CD14-positive monocyte (primary cell): ENCODE measurements around the gene GRIK2. TPM values are rescaled to one million over a fixed set of nuclear protein-coding genes. Genes with fewer than 3 reads are reported as not detected.

Experiments used
- DNase-seq, 3 donors: peaks; one replicate each; pipeline ENCODE4 v3.0.0-alpha.2; 2011 to 2022
- H2AFZ ChIP-seq: 2 replicates; pipeline ENCODE4 v1.6.0; 2012; ENCODE audit warnings: mild to moderate bottlenecking, low read depth, low read length, inconsistent platforms; ENCODE audit not compliant: insufficient read depth, poor library complexity, severe bottlenecking
- H3K27ac ChIP-seq, 2 donors: 1 replicate in 1 of 2; 2 replicates in 1 of 2; pipeline ENCODE4 v1.5.1; 2012 to 2013; ENCODE audit warnings: low read length in 2 of 2, control low read depth in 1 of 2, inconsistent platforms in 1 of 2, low read depth in 1 of 2, mild to moderate bottlenecking in 1 of 2
- H3K27me3 ChIP-seq, 2 donors: one replicate each; pipeline versions ENCODE4 v1.6.0 to v1.6.1; 2011 to 2013; ENCODE audit warnings: low read length in 2 of 2; ENCODE audit not compliant: control insufficient read depth in 2 of 2, insufficient read depth in 2 of 2
- H3K36me3 ChIP-seq, 2 donors: replicated peaks in 1 of 2; 1 replicate in 1 of 2; 2 replicates in 1 of 2; pipeline versions ENCODE4 v1.5.1 to v1.6.1; 2012 to 2013; ENCODE audit warnings: low read length in 2 of 2, control low read depth in 1 of 2, inconsistent platforms in 1 of 2, mild to moderate bottlenecking in 1 of 2; ENCODE audit not compliant: insufficient read depth in 2 of 2, control insufficient read depth in 1 of 2
- H3K4me1 ChIP-seq, 2 donors: 1 replicate in 1 of 2; 2 replicates in 1 of 2; pipeline versions ENCODE4 v1.5.1 to v1.6.1; 2012 to 2013; ENCODE audit warnings: low read length in 2 of 2, control low read depth in 1 of 2, inconsistent platforms in 1 of 2, mild to moderate bottlenecking in 1 of 2, moderate library complexity in 1 of 2; ENCODE audit not compliant: insufficient read depth in 2 of 2, control insufficient read depth in 1 of 2
- H3K4me2 ChIP-seq: replicated peaks from 2 replicates; pipeline ENCODE3; 2012; ENCODE audit warnings: low read length, moderate library complexity, mild to moderate bottlenecking; ENCODE audit not compliant: poor library complexity, severe bottlenecking; ENCODE audit errors: extremely low read depth
- H3K4me3 ChIP-seq, 3 experiments: fragments of 200-600 bp in 1 of 3; sonication (generic) in 1 of 3; replicated peaks in 1 of 3; 1 replicate in 2 of 3; 2 replicates in 1 of 3; pipeline ENCODE4 v1.5.1; 2011 to 2013; ENCODE audit warnings: low read length in 3 of 3, mild to moderate bottlenecking in 3 of 3, control low read depth in 2 of 3, low read depth in 2 of 3, inconsistent platforms in 1 of 3, moderate library complexity in 1 of 3
- H3K79me2 ChIP-seq: 2 replicates; pipeline ENCODE4 v1.6.0; 2012; ENCODE audit warnings: mild to moderate bottlenecking, control low read depth, inconsistent platforms, low read length, moderate library complexity; ENCODE audit not compliant: insufficient read depth
- H3K9ac ChIP-seq: 2 replicates; pipeline ENCODE4 v1.6.0; 2017; ENCODE audit warnings: low read length, mild to moderate bottlenecking; ENCODE audit not compliant: insufficient read depth, poor library complexity, severe bottlenecking
- H3K9me3 ChIP-seq, 2 donors: replicated peaks in 1 of 2; 1 replicate in 1 of 2; 2 replicates in 1 of 2; pipeline versions ENCODE4 v1.5.1 to v1.6.1; 2012 to 2013; ENCODE audit warnings: low read length in 2 of 2, control low read depth in 1 of 2; ENCODE audit not compliant: control insufficient read depth in 1 of 2, insufficient read depth in 1 of 2
- H4K20me1 ChIP-seq: 2 replicates; pipeline ENCODE4 v1.6.0; 2012; ENCODE audit warnings: mild to moderate bottlenecking, low read length, control low read depth, moderate library complexity; ENCODE audit not compliant: insufficient read depth
- H3K27ac Mint-ChIP-seq, 7 donors: one replicate each; pipeline ENCODE4 v1.8.0; 2020; ENCODE audit warnings: mild to moderate bottlenecking in 7 of 7, mixed read lengths in 7 of 7, moderate library complexity in 6 of 7, inconsistent platforms in 2 of 7
- H3K27me3 Mint-ChIP-seq, 3 donors: one replicate each; pipeline ENCODE4 v1.8.0; 2021 to 2022; ENCODE audit warnings: low read depth in 3 of 3, mild to moderate bottlenecking in 3 of 3, mixed read lengths in 3 of 3, moderate library complexity in 3 of 3, inconsistent platforms in 1 of 3
- H3K36me3 Mint-ChIP-seq, 2 donors: one replicate each; pipeline ENCODE4 v1.8.0; 2020; ENCODE audit warnings: mixed read lengths in 2 of 2, inconsistent platforms in 1 of 2, mild to moderate bottlenecking in 1 of 2
- H3K4me1 Mint-ChIP-seq: one replicate; pipeline ENCODE4 v1.8.0; 2020; ENCODE audit warnings: mild to moderate bottlenecking, mixed read lengths
- H3K4me3 Mint-ChIP-seq, 2 donors: one replicate each; pipeline ENCODE4 v1.8.0; 2020; ENCODE audit warnings: mild to moderate bottlenecking in 2 of 2, mixed read lengths in 2 of 2, moderate library complexity in 1 of 2
- H3K9me3 Mint-ChIP-seq, 7 donors: one replicate each; pipeline ENCODE4 v1.8.0; 2020 to 2022; ENCODE audit warnings: mixed read lengths in 7 of 7, mild to moderate bottlenecking in 6 of 7, moderate library complexity in 6 of 7, inconsistent platforms in 2 of 7
- CTCF ChIP-seq: fragments of 200-600 bp; IDR thresholded peaks from one replicate; pipeline ENCODE4 v1.8.0; 2022; ENCODE audit warnings: antibody characterized with exemption, mild to moderate bottlenecking
- WGBS: methylation state at CpG from one replicate; pipeline ENCODE4 v1.1.5; 2013; ENCODE audit warnings: missing lambda C conversion rate; ENCODE audit not compliant: insufficient coverage; 5-methylcytosine and 5-hydroxymethylcytosine counted together
- intact Hi-C, 2 donors: fragments of 100-400 bp; cut with micrococcal nuclease; formaldehyde crosslinking; loops; one replicate each; pipeline versions ENCODE4 v1.15.0 to v1.15.1; 2023
- polyA plus RNA-seq, 3 donors: library from polyadenylated mRNA; depleted of rRNA in 1 of 3; unstranded in 2 of 3; stranded (reverse) in 1 of 3; fragments of 300-500 nt in 2 of 3; fragments of >200 nt in 1 of 3; fragmentation: Illumina TruSeq in 2 of 3; gene quantifications; 1 replicate in 2 of 3; 2 replicates in 1 of 3; pipeline ENCODE4 v1.2.3, GENCODE V29; 2012 to 2021

GRIK2 gene
- polyA plus RNA-seq, 3 donors, result not detected

DNA sequence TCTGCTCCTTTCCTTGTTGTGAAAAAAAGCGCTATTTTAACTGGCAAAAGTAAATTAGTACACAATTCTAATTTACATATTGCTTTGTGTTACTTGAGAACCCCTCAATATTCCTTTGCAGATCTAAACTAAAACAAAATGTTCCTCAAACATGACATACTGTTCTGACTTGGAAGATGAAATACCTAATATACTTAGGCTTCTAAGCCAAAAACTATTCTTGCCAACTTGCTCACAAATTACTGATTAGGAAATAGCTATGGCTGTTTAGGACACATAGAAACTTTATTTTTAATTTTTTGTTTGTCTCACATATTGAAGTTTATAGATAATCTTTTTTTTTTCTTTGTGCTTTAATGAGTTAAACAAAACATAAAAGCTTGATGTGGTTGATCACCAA is 542.2 kb downstream of the GRIK2 start:
- H3K4me3 ChIP-seq, result no peak overlapping the region
- no peak overlapping the region for H2AFZ ChIP-seq
- Mint-ChIP-seq H3K27me3 (no peaks in the 10 kb centered on the region), H3K4me3 (no peak overlapping the region), H3K9me3 (peaks cover 0 to 2% (median 0%) of the 10 kb centered on the region in 7 donors), H3K27ac (no peak overlapping the region), H3K36me3 (no peaks in the 10 kb centered on the region), H3K4me1 (no peaks in the 10 kb centered on the region)
- H3K27ac ChIP-seq, result no peak overlapping the region
- H3K79me2 ChIP-seq, result no peaks in the 10 kb centered on the region
- no peaks in the 10 kb centered on the region for H3K4me1 ChIP-seq
- no peak for TF ChIP-seq CTCF
- H4K20me1 ChIP-seq, result no peaks in the 10 kb centered on the region
- no peak overlapping the region for H3K9ac ChIP-seq
- no peaks in the 10 kb centered on the region for H3K27me3 ChIP-seq
- intact Hi-C loops, result no loop called here
- WGBS, result no CpG with 5 or more reads among the region's 1 CpG
- no peaks in the 10 kb centered on the region for H3K36me3 ChIP-seq
- DNase-seq, result no peak
- no peaks in the 10 kb centered on the region for H3K9me3 ChIP-seq
- no peak overlapping the region for H3K4me2 ChIP-seq

GRCh38 chr6:101936516-101936915 is 543.0 kb downstream of the GRIK2 start:
- H3K27me3 ChIP-seq, result no peaks in the 10 kb centered on the region
- no peak overlapping the region for H3K4me3 ChIP-seq
- no peak overlapping the region for H3K9ac ChIP-seq
- H3K4me2 ChIP-seq, result no peak overlapping the region
- Mint-ChIP-seq H3K27me3 (no peaks in the 10 kb centered on the region), H3K4me3 (no peak overlapping the region), H3K4me1 (no peaks in the 10 kb centered on the region), H3K36me3 (no peaks in the 10 kb centered on the region), H3K9me3 (peaks cover 0 to 2% (median 0%) of the 10 kb centered on the region in 7 donors), H3K27ac (no peak overlapping the region)
- H2AFZ ChIP-seq, result no peak overlapping the region
- no peaks in the 10 kb centered on the region for H3K4me1 ChIP-seq
- H3K27ac ChIP-seq, result no peak overlapping the region
- no peaks in the 10 kb centered on the region for H3K36me3 ChIP-seq
- no peak for DNase-seq
- intact Hi-C loops, result no loop called here
- H3K9me3 ChIP-seq, result no peaks in the 10 kb centered on the region
- no peaks in the 10 kb centered on the region for H3K79me2 ChIP-seq
- WGBS, result no CpG with 5 or more reads among the region's 1 CpG
- H4K20me1 ChIP-seq, result no peaks in the 10 kb centered on the region
- TF ChIP-seq CTCF, result no peak
